ENCODE results near the gene RNASE12. TPM values are rescaled to one million over a fixed set of nuclear protein-coding genes. Genes with fewer than 3 reads are reported as not detected.
"Not testable (repeated sequence)": the region's sequence is repeated elsewhere in the genome, so short reads cannot be mapped to it uniquely, and the experiment has no call there.

The RNASE12 gene
- total and polyA plus RNA-seq, 2 donors (not counting 3 experiments of a cell fraction or from before 2014, with no cell fraction given): not detected

- H3K4me3 ChIP-seq (replicated peaks in 1 of 3; ENCODE audit: insufficient read depth in 1 of 3, low read depth in 1 of 3, low read length in 3 of 3); BruUV-seq (replicated peaks); CTCF ChIA-PET; H3K27me3 ChIP-seq (ENCODE audit: control insufficient read depth in 2 of 2, insufficient read depth in 2 of 2, low read length in 2 of 2); H3K9me1 ChIP-seq (replicated peaks; ENCODE audit: control insufficient read depth, extremely low read depth, insufficient read depth, low read length); H3K9ac ChIP-seq (replicated peaks; ENCODE audit: extremely low read depth, insufficient read depth, low read length); intact Hi-C loops (cut with micrococcal nuclease); POLR2A ChIA-PET; H4K20me1 ChIP-seq (replicated peaks; ENCODE audit: control insufficient read depth, extremely low read depth, insufficient read depth, low read length); H3K4me1 ChIP-seq (ENCODE audit: control insufficient read depth, extremely low read depth, insufficient read depth, low read length); FAIRE-seq; H2AFZ ChIP-seq (ENCODE audit: low read depth, low read length); H3K4me2 ChIP-seq (ENCODE audit: insufficient read depth, low read length); H3K36me3 ChIP-seq (ENCODE audit: control insufficient read depth in 2 of 2, extremely low read depth in 1 of 2, insufficient read depth in 2 of 2, low read length in 2 of 2); DNase-seq (ENCODE audit: low read depth, low spot score); dilution Hi-C loops (cut with MboI; ENCODE audit: extremely low pct_ligation_motif_present, low sequenced_read_pairs); H3K79me2 ChIP-seq (ENCODE audit: control insufficient read depth, insufficient read depth, low read length); H3K27ac ChIP-seq (ENCODE audit: insufficient read depth, low read depth, low read length); H3K9me3 ChIP-seq (replicated peaks; ENCODE audit: control insufficient read depth, insufficient read depth, low read length): not testable (repeated sequence)
Measured at GRCh38 chr14:20619688-20620087, 28.5 kb upstream of the RNASE12 start.

GRCh38 chr14:20618271-20618749 is 27.1 kb upstream of the RNASE12 start:
- H3K9ac ChIP-seq (replicated peaks; ENCODE audit: extremely low read depth, insufficient read depth, low read length): no peak overlapping the region
- dilution Hi-C loops (cut with MboI; ENCODE audit: extremely low pct_ligation_motif_present, low sequenced_read_pairs): no loop called here
- BruUV-seq (replicated peaks): no TSS peak

More at GRCh38 chr14:20618271-20618749, 27.1 kb upstream of the RNASE12 start:
- FAIRE-seq (no peak), DNase-seq (ENCODE audit: low read depth, low spot score) (no peak)
- no peaks in the 10 kb centered on the region for H3K79me2 ChIP-seq (ENCODE audit: control insufficient read depth, insufficient read depth, low read length)
- TF ChIP-seq POLR2AphosphoS5 (IDR thresholded peaks at IDR 0.05; ENCODE audit: insufficient read depth, low read depth, low read length) (no peak), MYC (IDR thresholded peaks at IDR 0.05; ENCODE audit: low read depth, low read length) (no peak), GATA2 (IDR thresholded peaks at IDR 0.05; ENCODE audit: insufficient read depth, insufficient read length, low read depth, low read length) (no peak), CTCF (IDR thresholded peaks at IDR 0.05; ENCODE audit: extremely low read depth in 1 of 2, insufficient read depth in 1 of 2, low read depth in 1 of 2, low read length in 2 of 2) (no peak), EZH2 (IDR thresholded peaks at IDR 0.05; ENCODE audit: borderline replicate concordance, low read depth, low read length, severe bottlenecking) (no peak), JUN (IDR thresholded peaks at IDR 0.05; ENCODE audit: borderline replicate concordance, insufficient read depth, insufficient read length, low read depth) (no peak)
- peaks cover 5% of the 10 kb centered on the region for H3K4me1 ChIP-seq (ENCODE audit: control insufficient read depth, extremely low read depth, insufficient read depth, low read length)
- intact Hi-C loops (cut with micrococcal nuclease): no loop called here
- no peaks in the 10 kb centered on the region for H3K9me1 ChIP-seq (replicated peaks; ENCODE audit: control insufficient read depth, extremely low read depth, insufficient read depth, low read length)
- POLR2A ChIA-PET: no interaction called here
- H3K36me3 ChIP-seq (ENCODE audit: control insufficient read depth in 2 of 2, extremely low read depth in 1 of 2, insufficient read depth in 2 of 2, low read length in 2 of 2): no peaks in the 10 kb centered on the region
- H3K4me3 ChIP-seq (replicated peaks in 1 of 3; ENCODE audit: insufficient read depth in 1 of 3, low read depth in 1 of 3, low read length in 3 of 3): no peak overlapping the region
- no peak overlapping the region for H2AFZ ChIP-seq (ENCODE audit: low read depth, low read length)
- no peak overlapping the region for H3K4me2 ChIP-seq (ENCODE audit: insufficient read depth, low read length)
- no peaks in the 10 kb centered on the region for H4K20me1 ChIP-seq (replicated peaks; ENCODE audit: control insufficient read depth, extremely low read depth, insufficient read depth, low read length)
- H3K27me3 ChIP-seq (ENCODE audit: control insufficient read depth in 2 of 2, insufficient read depth in 2 of 2, low read length in 2 of 2): peaks cover 4 to 5% of the 10 kb centered on the region in 2 experiments
- H3K27ac ChIP-seq (ENCODE audit: insufficient read depth, low read depth, low read length): no peak overlapping the region
- no peaks in the 10 kb centered on the region for H3K9me3 ChIP-seq (replicated peaks; ENCODE audit: control insufficient read depth, insufficient read depth, low read length)
- CTCF ChIA-PET: interaction anchor here (0.8 to 0.9 kb wide), 2 partner anchors 65 to 73 kb away, joined by 3 read pairs; no protein-coding TSS in a partner anchor
